ENCODE results near the gene NLN.

DNA sequence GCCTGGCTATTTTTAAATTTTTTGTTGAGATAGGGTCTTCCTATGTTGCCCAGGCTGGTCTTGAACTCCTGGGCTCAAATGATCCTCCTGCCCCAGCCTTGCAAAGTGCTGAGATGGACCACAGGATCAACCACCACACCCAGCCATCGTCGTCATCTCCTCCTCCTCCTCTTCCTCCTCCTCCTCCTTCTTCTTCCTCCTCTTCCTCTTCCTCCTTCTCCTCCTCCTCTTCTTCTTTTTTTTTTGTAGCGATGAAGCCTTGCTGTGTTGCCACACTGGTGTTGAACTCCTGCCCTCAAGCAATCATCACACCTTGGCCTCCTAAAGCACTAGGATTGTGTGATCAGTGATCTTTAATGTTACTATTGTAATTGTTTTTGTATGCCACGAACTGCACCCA lies 155.0 kb downstream of the NLN start:
- TF ChIP-seq EZH2 (IDR thresholded peaks at IDR 0.05; ENCODE audit: insufficient read depth, poor library complexity, severe bottlenecking) (no peak), EZH2phosphoT487 (IDR thresholded peaks at IDR 0.05; ENCODE audit: insufficient read depth, low read depth) (no peak)

Measured in GM23248 (cell line).